SK-N-SH treated with all-trans-retinoic acid at 6 μM for 48 hours (cell line): Measurements from ENCODE around the gene RASIP1.
A peak's percentile ranks its signal among the peaks of the same experiment; 100 is the strongest.

Experiments used
- ATAC-seq: fragments of 200-7000 bp; cut with Tn5 transposase; 3 replicates; pipeline ENCODE4 v1.9.1; 2020; ENCODE audit warnings: mild to moderate bottlenecking, moderate library complexity
- ARNTL ChIP-seq: fragments of 450-650 bp; formaldehyde crosslinking; IDR thresholded peaks from 2 replicates; pipeline ENCODE4 v1.5.0; 2020; ENCODE audit warnings: low read depth, mild to moderate bottlenecking, moderate library complexity, borderline replicate concordance
- BACH2 ChIP-seq: fragments of 250-450 bp; sonication (Bioruptor Pico); IDR thresholded peaks from 2 replicates; pipeline ENCODE4 v1.9.0; 2021; ENCODE audit warnings: mild to moderate bottlenecking, borderline replicate concordance
- CREB5 ChIP-seq: fragments of 250-450 bp; sonication (Bioruptor Pico); IDR thresholded peaks from 2 replicates; pipeline ENCODE4 v1.5.1; 2020; ENCODE audit warnings: low read depth, mild to moderate bottlenecking, moderate library complexity
- CSDC2 ChIP-seq: fragments of 250-450 bp; sonication (Bioruptor Pico); IDR thresholded peaks from 2 replicates; pipeline ENCODE4 v1.5.0; 2020; ENCODE audit warnings: mild to moderate bottlenecking, moderate library complexity
- GLIS3 ChIP-seq: fragments of 250-450 bp; sonication (Bioruptor Pico); IDR thresholded peaks from 2 replicates; pipeline ENCODE4 v1.5.0; 2020; ENCODE audit warnings: mild to moderate bottlenecking, moderate library complexity
- ISL1 ChIP-seq: fragments of 250-450 bp; sonication (Bioruptor Pico); IDR thresholded peaks from 2 replicates; pipeline ENCODE4 v2.1.2; 2022; ENCODE audit warnings: mild to moderate bottlenecking, moderate library complexity
- OSR1 ChIP-seq: fragments of 250-450 bp; sonication (Bioruptor Pico); IDR thresholded peaks from 2 replicates; pipeline ENCODE4 v1.8.0; 2022; ENCODE audit warnings: moderate library complexity, mild to moderate bottlenecking, inconsistent platforms
- PATZ1 ChIP-seq: fragments of 250-450 bp; sonication (Bioruptor Pico); IDR thresholded peaks from 2 replicates; pipeline ENCODE4 v1.8.0; 2020; ENCODE audit warnings: mild to moderate bottlenecking, moderate library complexity, borderline replicate concordance
- PPARA ChIP-seq: fragments of 250-450 bp; sonication (Bioruptor Pico); IDR thresholded peaks from 2 replicates; pipeline ENCODE4 v1.5.0; 2020; ENCODE audit warnings: mild to moderate bottlenecking, borderline replicate concordance
- SNAI2 ChIP-seq: fragments of 250-450 bp; sonication (Bioruptor Pico); IDR thresholded peaks from 2 replicates; pipeline ENCODE4 v1.5.0; 2020; ENCODE audit warnings: mild to moderate bottlenecking, moderate library complexity
- TOX ChIP-seq: fragments of 250-450 bp; sonication (Bioruptor Pico); IDR thresholded peaks from 2 replicates; pipeline ENCODE4 v1.8.0; 2021; ENCODE audit warnings: mild to moderate bottlenecking, moderate library complexity, borderline replicate concordance
- TSHZ2 ChIP-seq: fragments of 250-450 bp; sonication (Bioruptor Pico); IDR thresholded peaks from 2 replicates; pipeline ENCODE4 v1.5.0; 2020; ENCODE audit warnings: mild to moderate bottlenecking, moderate library complexity
- ZC3H10 ChIP-seq: fragments of 250-450 bp; sonication (Bioruptor Pico); IDR thresholded peaks from 2 replicates; pipeline ENCODE4 v1.5.1; 2021; ENCODE audit warnings: mild to moderate bottlenecking, moderate library complexity
- ZFP3 ChIP-seq: fragments of 250-450 bp; sonication (Bioruptor Pico); IDR thresholded peaks from 2 replicates; pipeline ENCODE4 v1.5.0; 2020; ENCODE audit warnings: mild to moderate bottlenecking, moderate library complexity
- ZFP30 ChIP-seq: fragments of 450-650 bp; formaldehyde crosslinking; IDR thresholded peaks from 2 replicates; pipeline ENCODE4 v1.5.0; 2022; ENCODE audit warnings: mild to moderate bottlenecking, moderate library complexity
- ZNF565 ChIP-seq: fragments of 450-650 bp; formaldehyde crosslinking; conservative IDR thresholded peaks from 2 replicates; pipeline ENCODE4 v1.5.0; 2020; ENCODE audit warnings: low read depth, mild to moderate bottlenecking, moderate library complexity
- ZNF70 ChIP-seq: fragments of 450-650 bp; formaldehyde crosslinking; IDR thresholded peaks from 2 replicates; pipeline ENCODE4 v1.5.0; 2020; ENCODE audit warnings: mild to moderate bottlenecking, moderate library complexity
- TF ChIP-seq, protein P1 (sequence below): fragments of 250-450 bp; sonication (Bioruptor Pico); IDR thresholded peaks from 2 replicates; pipeline ENCODE4 v1.5.1; 2021; ENCODE audit warnings: mild to moderate bottlenecking, moderate library complexity

RASIP1 gene

GRCh38 chr19:48674921-48675824, 65.2 kb downstream of the RASIP1 start:
- peak; percentile 97 for ATAC-seq
- no peak for TF ChIP-seq ISL1
- TF ChIP-seq OSR1 (CRISPR knock-in tag) = no peak
- TF ChIP-seq ARNTL (CRISPR knock-in tag) = no peak
- TF ChIP-seq SNAI2 = no peak
- no peak for TF ChIP-seq TSHZ2 (CRISPR knock-in tag)
- TF ChIP-seq ZNF565 (CRISPR knock-in tag) = no peak
- no peak for TF ChIP-seq ZC3H10 (CRISPR knock-in tag)
- no peak for TF ChIP-seq PPARA (CRISPR knock-in tag)
- TF ChIP-seq, protein P1, sequence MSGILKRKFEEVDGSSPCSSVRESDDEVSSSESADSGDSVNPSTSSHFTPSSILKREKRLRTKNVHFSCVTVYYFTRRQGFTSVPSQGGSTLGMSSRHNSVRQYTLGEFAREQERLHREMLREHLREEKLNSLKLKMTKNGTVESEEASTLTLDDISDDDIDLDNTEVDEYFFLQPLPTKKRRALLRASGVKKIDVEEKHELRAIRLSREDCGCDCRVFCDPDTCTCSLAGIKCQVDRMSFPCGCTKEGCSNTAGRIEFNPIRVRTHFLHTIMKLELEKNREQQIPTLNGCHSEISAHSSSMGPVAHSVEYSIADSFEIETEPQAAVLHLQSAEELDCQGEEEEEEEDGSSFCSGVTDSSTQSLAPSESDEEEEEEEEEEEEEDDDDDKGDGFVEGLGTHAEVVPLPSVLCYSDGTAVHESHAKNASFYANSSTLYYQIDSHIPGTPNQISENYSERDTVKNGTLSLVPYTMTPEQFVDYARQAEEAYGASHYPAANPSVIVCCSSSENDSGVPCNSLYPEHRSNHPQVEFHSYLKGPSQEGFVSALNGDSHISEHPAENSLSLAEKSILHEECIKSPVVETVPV (CRISPR knock-in tag) = no peak
- no peak for TF ChIP-seq PATZ1
- no peak for TF ChIP-seq ZNF70 (CRISPR knock-in tag)
- TF ChIP-seq ZFP30 (CRISPR knock-in tag) = no peak
- TF ChIP-seq ZFP3 (CRISPR knock-in tag) = no peak
- TF ChIP-seq CREB5 = no peak
- TF ChIP-seq TOX (CRISPR knock-in tag) = no peak
- TF ChIP-seq BACH2 (CRISPR knock-in tag) = no peak

DNA sequence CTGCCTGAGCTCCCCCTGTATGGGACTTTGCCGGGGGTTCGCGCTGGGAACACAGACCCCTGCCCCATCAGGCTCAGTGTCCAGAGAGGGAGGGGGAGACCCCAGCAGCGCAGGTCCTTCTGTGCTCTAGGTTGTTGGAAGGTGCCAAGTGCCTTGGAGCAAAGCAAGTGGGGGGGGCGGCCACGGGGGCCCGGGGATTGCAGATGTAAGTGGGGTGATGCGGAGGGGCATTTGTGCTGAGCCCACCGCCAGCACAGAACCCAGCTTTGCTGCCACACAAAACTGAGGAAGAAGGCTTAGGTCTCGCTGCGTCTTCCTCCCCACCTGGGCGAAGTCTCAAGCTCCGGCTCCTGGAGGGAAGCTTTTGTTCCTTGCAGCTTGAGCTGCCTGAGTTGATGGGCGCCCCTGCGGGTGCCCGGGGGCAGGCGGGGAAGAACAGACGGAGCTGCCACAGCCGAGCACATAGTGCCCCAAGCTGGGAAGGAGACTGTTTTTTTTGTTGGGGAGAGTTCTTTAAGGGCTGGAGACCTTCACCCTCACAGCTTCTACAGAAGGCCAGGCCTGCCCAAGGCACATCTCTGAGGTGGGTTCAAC, 66.1 kb downstream of the RASIP1 start:
- no peak for TF ChIP-seq ARNTL (CRISPR knock-in tag)
- no peak for TF ChIP-seq ZFP30 (CRISPR knock-in tag)
- TF ChIP-seq TSHZ2 (CRISPR knock-in tag) = no peak
- no peak for TF ChIP-seq CSDC2
- no peak for TF ChIP-seq ZNF565 (CRISPR knock-in tag)
- no peak for TF ChIP-seq ZNF70 (CRISPR knock-in tag)
- no peak for TF ChIP-seq TOX (CRISPR knock-in tag)
- TF ChIP-seq ISL1 = no peak
- TF ChIP-seq PATZ1 = no peak
- no peak for TF ChIP-seq ZFP3 (CRISPR knock-in tag)
- TF ChIP-seq GLIS3 (CRISPR knock-in tag) = no peak
- TF ChIP-seq BACH2 (CRISPR knock-in tag) = no peak
- TF ChIP-seq, protein P1 (CRISPR knock-in tag) = no peak
- no peak for ATAC-seq
